ENCODE measurements around the gene MFSD6. TPM values are rescaled to one million over a fixed set of nuclear protein-coding genes. Genes with fewer than 3 reads are reported as not detected.

The MFSD6 gene
- total RNA-seq, 4 donors from 2014 or later: 132 to 189 (median 182) TPM

DNA sequence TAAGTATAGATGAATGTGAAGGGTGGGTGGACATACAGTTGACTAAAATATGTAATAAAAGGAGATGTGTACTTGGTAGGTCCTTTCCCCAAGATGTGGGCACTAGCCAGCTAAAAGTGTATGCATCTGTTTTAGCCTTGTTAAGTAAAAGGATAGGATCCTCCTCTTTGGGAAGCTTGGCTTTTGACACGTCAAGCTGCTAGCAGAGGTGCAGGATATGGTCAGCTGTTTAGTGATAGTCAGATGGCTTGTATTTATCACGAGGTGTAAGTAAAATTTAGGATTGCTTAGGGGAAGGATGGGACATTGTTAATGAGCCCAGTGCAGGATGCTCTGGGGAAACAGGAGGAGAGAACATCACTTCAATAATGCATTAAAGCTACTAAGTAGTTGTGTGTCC, 1.5 kb downstream of the MFSD6 start:
- DNase-seq: no peak
- intact Hi-C loops (cut with DNase I): no loop called here
- WGBS, 2 donors: 35 to 56% methylated on average over 2 of the region's 2 CpGs
- peaks cover 32 to 45% of the 10 kb centered on the region in 2 donors for H3K4me1 ChIP-seq
- no peaks in the 10 kb centered on the region for H3K27me3 ChIP-seq
- TF ChIP-seq POLR2A (IDR thresholded peaks at IDR 0.05): no peak
- TF ChIP-seq, protein P1, sequence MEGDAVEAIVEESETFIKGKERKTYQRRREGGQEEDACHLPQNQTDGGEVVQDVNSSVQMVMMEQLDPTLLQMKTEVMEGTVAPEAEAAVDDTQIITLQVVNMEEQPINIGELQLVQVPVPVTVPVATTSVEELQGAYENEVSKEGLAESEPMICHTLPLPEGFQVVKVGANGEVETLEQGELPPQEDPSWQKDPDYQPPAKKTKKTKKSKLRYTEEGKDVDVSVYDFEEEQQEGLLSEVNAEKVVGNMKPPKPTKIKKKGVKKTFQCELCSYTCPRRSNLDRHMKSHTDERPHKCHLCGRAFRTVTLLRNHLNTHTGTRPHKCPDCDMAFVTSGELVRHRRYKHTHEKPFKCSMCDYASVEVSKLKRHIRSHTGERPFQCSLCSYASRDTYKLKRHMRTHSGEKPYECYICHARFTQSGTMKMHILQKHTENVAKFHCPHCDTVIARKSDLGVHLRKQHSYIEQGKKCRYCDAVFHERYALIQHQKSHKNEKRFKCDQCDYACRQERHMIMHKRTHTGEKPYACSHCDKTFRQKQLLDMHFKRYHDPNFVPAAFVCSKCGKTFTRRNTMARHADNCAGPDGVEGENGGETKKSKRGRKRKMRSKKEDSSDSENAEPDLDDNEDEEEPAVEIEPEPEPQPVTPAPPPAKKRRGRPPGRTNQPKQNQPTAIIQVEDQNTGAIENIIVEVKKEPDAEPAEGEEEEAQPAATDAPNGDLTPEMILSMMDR (IDR thresholded peaks at IDR 0.05): no peak
- H3K36me3 ChIP-seq: no peaks in the 10 kb centered on the region
- no peaks in the 10 kb centered on the region for H3K9me3 ChIP-seq
- H3K4me3 ChIP-seq (replicated peaks in 1 of 3): peak overlapping the region in 1 of 3 donors; percentile 70
- H3K27ac ChIP-seq: peak overlapping the region in 2 of 3 donors; percentile 85 to 90

DNA sequence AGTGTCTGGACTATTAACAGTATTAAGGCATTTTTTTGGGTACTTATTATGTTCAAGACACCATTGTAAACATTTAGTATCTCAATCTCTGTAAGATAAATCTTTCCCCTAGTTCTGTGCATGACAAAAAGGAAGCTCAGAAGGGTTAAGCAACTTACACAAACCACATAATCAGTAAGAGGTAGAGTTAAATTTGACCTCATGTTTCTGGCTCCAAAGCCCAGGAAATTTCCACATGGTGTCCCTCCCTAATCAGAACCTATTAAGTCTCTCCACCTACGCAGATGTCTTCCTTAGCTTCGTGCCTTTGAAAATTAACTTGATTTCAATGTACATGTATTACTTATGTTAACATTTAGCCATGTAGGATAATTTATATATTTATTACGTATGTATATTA, 2.0 kb downstream of the MFSD6 start:
- TF ChIP-seq POLR2A (IDR thresholded peaks at IDR 0.05): no peak
- TF ChIP-seq, protein P1 (IDR thresholded peaks at IDR 0.05): no peak
- H3K4me3 ChIP-seq (replicated peaks in 1 of 3): no peak overlapping the region
- 89% methylated on average over 3 of the region's 3 CpGs for WGBS, 2 donors
- intact Hi-C loops (cut with DNase I): no loop called here
- H3K36me3 ChIP-seq: no peaks in the 10 kb centered on the region
- peaks cover 32 to 45% of the 10 kb centered on the region in 2 donors for H3K4me1 ChIP-seq
- no peaks in the 10 kb centered on the region for H3K9me3 ChIP-seq
- DNase-seq: no peak
- no peak overlapping the region for H3K27ac ChIP-seq
- H3K27me3 ChIP-seq: no peaks in the 10 kb centered on the region

DNA sequence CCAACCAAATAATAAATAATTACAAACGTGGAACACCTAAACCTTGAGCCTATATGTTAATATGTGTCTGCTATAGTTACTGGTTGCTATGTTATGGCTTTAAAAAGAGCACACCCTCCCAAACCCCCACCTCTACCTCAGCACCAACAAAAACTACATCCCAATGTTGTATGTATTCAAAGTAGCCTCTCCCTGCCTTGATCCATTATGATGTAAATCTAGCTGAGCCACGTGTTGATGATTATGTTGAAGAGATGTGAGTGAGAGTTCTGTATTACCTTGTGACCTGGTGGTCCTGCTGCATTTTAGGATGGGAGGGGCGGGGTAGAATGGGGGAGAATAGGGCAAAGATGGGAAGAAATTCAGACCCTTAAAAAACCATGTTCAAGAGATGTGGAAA, 4.8 kb downstream of the MFSD6 start:
- 65 to 80% methylated on average over 3 of the region's 3 CpGs for WGBS, 2 donors
- Histone ChIP-seq H3K4me1 (peaks cover 32 to 55% of the 10 kb centered on the region in 2 donors), H3K4me3 (replicated peaks in 1 of 3) (no peak overlapping the region), H3K27ac (peak overlapping the region in 1 of 3 donors; percentile 52), H3K27me3 (no peaks in the 10 kb centered on the region), H3K36me3 (no peaks in the 10 kb centered on the region), H3K9me3 (no peaks in the 10 kb centered on the region)
- intact Hi-C loops (cut with DNase I): no loop called here
- DNase-seq: no peak
- TF ChIP-seq POLR2A (IDR thresholded peaks at IDR 0.05): no peak
- TF ChIP-seq, protein P1 (IDR thresholded peaks at IDR 0.05): no peak

DNA sequence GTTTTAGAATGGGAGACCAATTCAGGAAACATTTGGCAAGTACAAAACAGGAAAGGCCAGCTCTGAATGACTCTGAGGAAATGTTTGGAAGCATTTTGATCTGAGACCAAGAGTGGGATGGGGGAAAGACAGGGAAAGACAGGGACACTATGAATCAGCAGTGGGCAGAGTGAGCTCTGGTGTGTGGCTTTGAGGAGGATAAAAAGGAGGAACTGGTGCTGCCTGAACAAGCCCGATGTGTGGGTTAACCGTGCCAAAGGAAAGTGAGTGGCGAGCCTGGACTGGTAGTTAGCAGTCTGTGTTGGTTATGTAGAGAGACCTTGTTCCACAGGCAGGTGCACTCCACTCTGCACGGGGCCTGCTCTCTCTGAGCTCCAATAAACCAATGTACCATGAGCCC, 5.3 kb downstream of the MFSD6 start:
- DNase-seq: peak in 1 of 2 donors; percentile 29
- no peaks in the 10 kb centered on the region for H3K9me3 ChIP-seq
- peaks cover 32 to 55% of the 10 kb centered on the region in 2 donors for H3K4me1 ChIP-seq
- no peak overlapping the region for H3K4me3 ChIP-seq (replicated peaks in 1 of 3)
- 51 to 64% methylated on average over 4 of the region's 4 CpGs for WGBS, 2 donors
- H3K27me3 ChIP-seq: no peaks in the 10 kb centered on the region
- TF ChIP-seq, protein P1 (IDR thresholded peaks at IDR 0.05): no peak
- TF ChIP-seq POLR2A (IDR thresholded peaks at IDR 0.05): no peak
- H3K27ac ChIP-seq: peak overlapping the region in 1 of 3 donors; percentile 52
- H3K36me3 ChIP-seq: no peaks in the 10 kb centered on the region
- intact Hi-C loops (cut with DNase I): no loop called here

DNA sequence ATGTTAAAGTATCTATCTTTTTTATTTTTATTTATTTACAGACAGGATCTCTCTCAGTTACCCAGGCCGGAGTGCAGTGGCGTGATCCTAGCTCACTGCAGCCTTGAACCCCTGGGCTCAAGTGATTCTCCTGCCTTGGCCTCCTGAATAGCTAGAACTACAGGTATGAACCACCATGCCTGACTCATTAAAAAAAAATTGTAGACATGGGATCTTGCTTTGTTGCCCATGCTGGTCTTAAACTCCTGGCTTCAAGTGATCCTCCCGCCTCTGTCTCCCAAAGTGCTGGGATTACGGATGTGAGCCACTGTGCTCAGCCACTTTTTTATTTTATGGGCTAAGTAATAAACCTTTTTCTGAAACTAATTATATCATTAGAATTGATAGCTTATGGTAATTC, 7.1 kb downstream of the MFSD6 start:
- Histone ChIP-seq H3K27ac (peak overlapping the region in 1 of 3 donors; percentile 33), H3K9me3 (no peaks in the 10 kb centered on the region), H3K4me3 (replicated peaks in 1 of 3) (no peak overlapping the region), H3K36me3 (no peaks in the 10 kb centered on the region), H3K4me1 (peaks cover 26 to 51% of the 10 kb centered on the region in 2 donors), H3K27me3 (no peaks in the 10 kb centered on the region)
- WGBS, 2 donors: 98% methylated on average over 4 of the region's 4 CpGs
- DNase-seq: no peak
- intact Hi-C loops (cut with DNase I): no loop called here
- TF ChIP-seq, protein P1 (IDR thresholded peaks at IDR 0.05): no peak
- no peak for TF ChIP-seq POLR2A (IDR thresholded peaks at IDR 0.05)

Data from thyroid gland (tissue), 4 donors.